Measurements from ENCODE around the gene OR10G3. TPM values are rescaled to one million over a fixed set of nuclear protein-coding genes. Genes with fewer than 3 reads are reported as not detected.
"Not testable (repeated sequence)": the region's sequence is repeated elsewhere in the genome, so short reads cannot be mapped to it uniquely, and the experiment has no call there.

OR10G3 gene
- total RNA-seq, 4 donors from 2014 or later: 0.44 TPM; not detected in 3

DNA sequence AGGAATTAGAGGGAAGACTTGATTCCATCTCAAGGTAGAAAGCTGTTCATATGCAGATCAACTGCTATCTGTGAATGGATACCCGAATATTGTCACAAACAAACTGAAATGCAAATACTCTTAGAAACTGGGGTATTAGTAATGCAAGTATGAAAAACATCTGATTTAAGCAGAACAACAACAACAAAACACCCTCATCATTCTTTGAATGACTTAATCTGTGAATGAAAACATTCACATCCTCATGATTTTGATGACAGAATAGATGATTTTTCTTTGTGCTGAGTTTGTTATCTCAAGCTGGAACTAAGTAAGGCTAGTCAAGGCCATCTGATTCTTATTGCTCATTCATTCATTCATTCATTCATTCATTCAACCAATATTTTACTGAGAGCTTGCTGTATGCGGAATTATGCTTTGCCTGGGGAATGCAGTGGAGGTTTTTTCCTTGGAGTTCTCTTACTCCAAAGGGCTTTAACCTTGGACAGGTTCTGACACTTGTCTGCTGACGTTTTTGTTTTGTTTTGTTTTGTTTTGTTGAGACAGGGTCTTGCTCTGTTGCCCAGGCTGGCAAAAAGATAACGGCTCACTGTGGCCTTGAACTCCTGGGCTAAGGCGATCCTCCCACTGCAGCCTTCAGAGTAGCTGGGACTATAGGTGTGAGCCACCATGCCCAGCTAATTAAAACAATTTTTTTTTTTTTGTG is 23.3 kb downstream of the OR10G3 start:
- Histone ChIP-seq H3K4me1 (peaks cover 0 to 19% (median 2%) of the 10 kb centered on the region in 4 donors), H3K36me3 (no peaks in the 10 kb centered on the region), H3K4me3 (no peak overlapping the region), H3K9me3 (no peaks in the 10 kb centered on the region), H3K27ac (peak overlapping the region in 2 of 4 donors; percentile 63 to 75), H3K27me3 (no peaks in the 10 kb centered on the region)
- no peak for DNase-seq (ENCODE audit: low spot score in 2 of 2)
- TF ChIP-seq POLR2A (IDR thresholded peaks at IDR 0.05) (no peak), EP300 (IDR thresholded peaks at IDR 0.05) (no peak), CTCF (IDR thresholded peaks at IDR 0.05) (no peak)
- WGBS, 2 donors: 48 to 51% methylated on average over 5 of the region's 5 CpGs

- DNase-seq (ENCODE audit: low spot score in 2 of 2): no peak
- TF ChIP-seq EP300 (IDR thresholded peaks at IDR 0.05): no peak
- no peak for TF ChIP-seq POLR2A (IDR thresholded peaks at IDR 0.05)
- TF ChIP-seq CTCF (IDR thresholded peaks at IDR 0.05): no peak
- WGBS, 2 donors: 83 to 92% methylated on average over 3 of the region's 3 CpGs
- no peak overlapping the region for H3K4me3 ChIP-seq
- no peak overlapping the region for H3K27ac ChIP-seq
- no peaks in the 10 kb centered on the region for H3K27me3 ChIP-seq
- peaks cover 0 to 19% (median 2%) of the 10 kb centered on the region in 4 donors for H3K4me1 ChIP-seq
- no peaks in the 10 kb centered on the region for H3K36me3 ChIP-seq
- H3K9me3 ChIP-seq: no peaks in the 10 kb centered on the region
Observed at GRCh38 chr14:21553266-21553665, 26.6 kb downstream of the OR10G3 start.

DNA sequence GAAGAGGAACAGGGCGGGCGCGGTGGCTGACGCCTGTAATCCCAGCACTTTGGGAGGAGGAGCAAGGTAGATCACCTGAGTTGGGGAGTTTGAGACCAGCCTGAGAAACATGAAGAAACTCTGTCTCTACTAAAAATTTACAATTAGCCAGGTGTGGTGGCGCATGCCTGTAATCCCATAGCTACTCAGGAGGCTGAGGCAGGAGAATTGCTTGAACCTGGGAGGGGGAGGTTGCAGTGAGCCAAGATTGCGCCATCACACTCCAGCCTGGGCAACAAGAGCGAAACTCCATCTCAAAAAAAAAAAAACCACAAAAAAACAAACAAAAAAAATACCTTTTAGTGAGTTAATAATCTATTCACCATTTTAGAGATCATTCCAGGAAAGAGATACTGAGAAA is 35.3 kb downstream of the OR10G3 start:
- H3K27me3 ChIP-seq; H3K27ac ChIP-seq; DNase-seq (ENCODE audit: low spot score in 2 of 2); H3K9me3 ChIP-seq; H3K36me3 ChIP-seq; H3K4me1 ChIP-seq; H3K4me3 ChIP-seq: not testable (repeated sequence)
- WGBS, 2 donors: 88 to 96% methylated on average over 7 of the region's 7 CpGs

- no peak for TF ChIP-seq POLR2A (IDR thresholded peaks at IDR 0.05)
- no peak for TF ChIP-seq EP300 (IDR thresholded peaks at IDR 0.05)
- TF ChIP-seq CTCF (IDR thresholded peaks at IDR 0.05): no peak
- WGBS, 2 donors: 49 to 52% methylated on average over 5 of the region's 5 CpGs
- no peak for DNase-seq (ENCODE audit: low spot score in 2 of 2)
Observed at GRCh38 chr14:21543963-21544362, 35.9 kb downstream of the OR10G3 start.

DNA sequence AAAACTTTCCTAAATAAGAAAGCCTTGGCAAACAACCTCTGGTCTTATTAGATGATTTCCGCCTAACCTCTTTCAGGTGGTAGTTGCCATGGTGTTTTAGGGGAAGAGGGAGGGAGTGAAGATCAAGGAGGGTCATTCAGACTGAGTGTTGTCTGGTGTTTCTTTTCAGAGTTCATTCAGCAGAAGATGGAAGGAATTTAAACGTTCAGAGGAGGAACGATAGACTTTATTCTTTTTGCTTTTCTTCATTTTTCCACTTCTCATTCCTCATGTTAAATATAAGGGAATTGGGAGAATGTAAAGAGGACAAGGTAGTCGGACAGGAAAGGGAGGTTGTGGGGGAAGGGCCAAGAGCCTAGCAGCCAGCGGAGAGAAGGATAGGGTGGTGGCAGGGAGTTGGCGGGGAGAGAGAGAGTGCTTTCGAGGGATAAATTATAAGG is 36.3 kb downstream of the OR10G3 start:
- Histone ChIP-seq H3K27ac (no peak overlapping the region), H3K36me3 (no peaks in the 10 kb centered on the region), H3K27me3 (peaks cover 0 to 6% of the 10 kb centered on the region in 2 donors), H3K4me1 (no peaks in the 10 kb centered on the region), H3K9me3 (no peaks in the 10 kb centered on the region), H3K4me3 (no peak overlapping the region)
- TF ChIP-seq CTCF (IDR thresholded peaks at IDR 0.05): no peak
- TF ChIP-seq EP300 (IDR thresholded peaks at IDR 0.05): no peak
- TF ChIP-seq POLR2A (IDR thresholded peaks at IDR 0.05): no peak
- DNase-seq (ENCODE audit: low spot score in 2 of 2): no peak
- WGBS, 2 donors: 32 to 38% methylated on average over 7 of the region's 7 CpGs

More at GRCh38 chr14:21543963-21544362, 35.9 kb downstream of the OR10G3 start:
- no peaks in the 10 kb centered on the region for H3K4me1 ChIP-seq
- H3K27me3 ChIP-seq: peaks cover 0 to 1% of the 10 kb centered on the region in 2 donors
- no peaks in the 10 kb centered on the region for H3K36me3 ChIP-seq
- H3K9me3 ChIP-seq: no peaks in the 10 kb centered on the region
- no peak overlapping the region for H3K27ac ChIP-seq
- no peak overlapping the region for H3K4me3 ChIP-seq
